Measurements from ENCODE around the gene MICAL3.
"Not testable (repeated sequence)": the region's sequence is repeated elsewhere in the genome, so short reads cannot be mapped to it uniquely, and the experiment has no call there.

The MICAL3 gene, protein sequence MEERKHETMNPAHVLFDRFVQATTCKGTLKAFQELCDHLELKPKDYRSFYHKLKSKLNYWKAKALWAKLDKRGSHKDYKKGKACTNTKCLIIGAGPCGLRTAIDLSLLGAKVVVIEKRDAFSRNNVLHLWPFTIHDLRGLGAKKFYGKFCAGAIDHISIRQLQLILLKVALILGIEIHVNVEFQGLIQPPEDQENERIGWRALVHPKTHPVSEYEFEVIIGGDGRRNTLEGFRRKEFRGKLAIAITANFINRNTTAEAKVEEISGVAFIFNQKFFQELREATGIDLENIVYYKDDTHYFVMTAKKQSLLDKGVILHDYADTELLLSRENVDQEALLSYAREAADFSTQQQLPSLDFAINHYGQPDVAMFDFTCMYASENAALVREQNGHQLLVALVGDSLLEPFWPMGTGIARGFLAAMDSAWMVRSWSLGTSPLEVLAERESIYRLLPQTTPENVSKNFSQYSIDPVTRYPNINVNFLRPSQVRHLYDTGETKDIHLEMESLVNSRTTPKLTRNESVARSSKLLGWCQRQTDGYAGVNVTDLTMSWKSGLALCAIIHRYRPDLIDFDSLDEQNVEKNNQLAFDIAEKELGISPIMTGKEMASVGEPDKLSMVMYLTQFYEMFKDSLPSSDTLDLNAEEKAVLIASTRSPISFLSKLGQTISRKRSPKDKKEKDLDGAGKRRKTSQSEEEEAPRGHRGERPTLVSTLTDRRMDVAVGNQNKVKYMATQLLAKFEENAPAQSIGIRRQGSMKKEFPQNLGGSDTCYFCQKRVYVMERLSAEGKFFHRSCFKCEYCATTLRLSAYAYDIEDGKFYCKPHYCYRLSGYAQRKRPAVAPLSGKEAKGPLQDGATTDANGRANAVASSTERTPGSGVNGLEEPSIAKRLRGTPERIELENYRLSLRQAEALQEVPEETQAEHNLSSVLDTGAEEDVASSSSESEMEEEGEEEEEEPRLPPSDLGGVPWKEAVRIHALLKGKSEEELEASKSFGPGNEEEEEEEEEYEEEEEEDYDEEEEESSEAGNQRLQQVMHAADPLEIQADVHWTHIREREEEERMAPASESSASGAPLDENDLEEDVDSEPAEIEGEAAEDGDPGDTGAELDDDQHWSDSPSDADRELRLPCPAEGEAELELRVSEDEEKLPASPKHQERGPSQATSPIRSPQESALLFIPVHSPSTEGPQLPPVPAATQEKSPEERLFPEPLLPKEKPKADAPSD (N-terminal part only)

DNA sequence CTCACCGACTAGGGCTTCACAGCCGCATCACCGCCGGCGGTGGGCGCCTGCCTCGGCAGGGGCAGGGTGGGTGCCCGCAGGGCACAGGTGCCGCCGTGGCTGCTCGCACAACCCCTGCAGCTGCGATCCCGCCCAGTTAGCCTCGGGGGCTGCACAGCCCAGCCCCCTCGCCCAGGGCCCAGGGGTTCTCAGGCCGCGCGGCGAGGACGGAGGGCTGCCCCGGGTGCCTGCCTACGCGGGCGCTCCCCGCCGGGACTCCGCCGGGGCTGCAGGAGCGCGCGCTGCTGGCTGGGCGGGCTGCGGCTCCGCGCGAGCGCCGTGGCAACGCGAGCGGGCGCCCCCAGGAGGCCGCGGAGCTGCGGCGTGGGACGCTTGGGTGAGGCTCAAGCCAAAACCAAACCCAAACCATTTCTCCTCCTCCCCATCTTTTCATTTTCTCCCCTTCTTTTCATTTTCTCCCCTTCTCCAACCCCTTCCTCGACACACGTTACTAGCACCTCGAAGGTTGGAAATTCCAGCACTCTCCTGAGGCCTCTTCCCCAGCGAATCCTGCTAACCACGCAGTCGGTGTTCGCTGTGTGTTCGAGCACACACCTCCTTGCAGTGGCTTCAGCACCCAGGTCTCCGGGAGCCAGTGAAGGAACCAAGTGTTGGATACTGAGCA, at the start of gene MICAL3:
MICAL3 (minus strand) TSS at position 286 of the 664 bp plus-strand sequence. CDS start 117,749 bp downstream, outside the sequence.
- Histone ChIP-seq H3K27ac (ENCODE audit: low read depth, low read length) (peak within 1 kb of the TSS; percentile 60), H3K9ac (ENCODE audit: low read length in 5 of 5) (peak within 1 kb of the TSS; percentile 26 to 66 (median 51)), H3K4me1 (ENCODE audit: control insufficient read depth in 5 of 5, insufficient read depth in 5 of 5, low read length in 5 of 5) (peaks cover 6 to 24% (median 23%) of the 10 kb centered on the region in 5 donors), H3K36me3 (ENCODE audit: control insufficient read depth in 5 of 5, insufficient read depth in 5 of 5, low read length in 5 of 5) (no peaks in the 10 kb centered on the region), H3K9me3 (ENCODE audit: control insufficient read depth in 5 of 5, low read length in 5 of 5) (no peaks in the 10 kb centered on the region), H3K27me3 (ENCODE audit: control insufficient read depth in 5 of 5, insufficient read depth in 4 of 5, low read length in 5 of 5) (no peaks in the 10 kb centered on the region), H3K4me3 (ENCODE audit: low read depth in 1 of 5, low read length in 5 of 5) (peak within 1 kb of the TSS; percentile 70 to 84 (median 82))

- not testable (repeated sequence) for H3K27ac ChIP-seq (ENCODE audit: low read depth, low read length); H3K9me3 ChIP-seq (ENCODE audit: control insufficient read depth in 5 of 5, low read length in 5 of 5); H3K9ac ChIP-seq (ENCODE audit: low read length in 5 of 5); H3K27me3 ChIP-seq (ENCODE audit: control insufficient read depth in 5 of 5, insufficient read depth in 4 of 5, low read length in 5 of 5); H3K36me3 ChIP-seq (ENCODE audit: control insufficient read depth in 5 of 5, insufficient read depth in 5 of 5, low read length in 5 of 5); H3K4me3 ChIP-seq (ENCODE audit: low read depth in 1 of 5, low read length in 5 of 5)
- H3K4me1 ChIP-seq (ENCODE audit: control insufficient read depth in 5 of 5, insufficient read depth in 5 of 5, low read length in 5 of 5): peaks cover 9 to 40% (median 34%) of the 10 kb centered on the region in 5 donors
Observed at GRCh38 chr22:18073927-18074326, 49.6 kb upstream of the MICAL3 start.

- Histone ChIP-seq H3K9me3 (ENCODE audit: control insufficient read depth in 5 of 5, low read length in 5 of 5) (no peaks in the 10 kb centered on the region), H3K9ac (ENCODE audit: low read length in 5 of 5) (no peak overlapping the region), H3K4me3 (ENCODE audit: low read depth in 1 of 5, low read length in 5 of 5) (no peak overlapping the region), H3K36me3 (ENCODE audit: control insufficient read depth in 5 of 5, insufficient read depth in 5 of 5, low read length in 5 of 5) (no peaks in the 10 kb centered on the region), H3K27me3 (ENCODE audit: control insufficient read depth in 5 of 5, insufficient read depth in 4 of 5, low read length in 5 of 5) (no peaks in the 10 kb centered on the region), H3K4me1 (ENCODE audit: control insufficient read depth in 5 of 5, insufficient read depth in 5 of 5, low read length in 5 of 5) (peaks cover 7 to 40% (median 34%) of the 10 kb centered on the region in 5 donors), H3K27ac (ENCODE audit: low read depth, low read length) (no peak overlapping the region)
Observed at GRCh38 chr22:18073467-18073866, 49.1 kb upstream of the MICAL3 start.

- peaks cover 5 to 43% (median 37%) of the 10 kb centered on the region in 5 donors for H3K4me1 ChIP-seq (ENCODE audit: control insufficient read depth in 5 of 5, insufficient read depth in 5 of 5, low read length in 5 of 5)
- H3K27me3 ChIP-seq (ENCODE audit: control insufficient read depth in 5 of 5, insufficient read depth in 4 of 5, low read length in 5 of 5): no peaks in the 10 kb centered on the region
- no peak overlapping the region for H3K4me3 ChIP-seq (ENCODE audit: low read depth in 1 of 5, low read length in 5 of 5)
- H3K27ac ChIP-seq (ENCODE audit: low read depth, low read length): no peak overlapping the region
- H3K9me3 ChIP-seq (ENCODE audit: control insufficient read depth in 5 of 5, low read length in 5 of 5): no peaks in the 10 kb centered on the region
- H3K9ac ChIP-seq (ENCODE audit: low read length in 5 of 5): no peak overlapping the region
- no peaks in the 10 kb centered on the region for H3K36me3 ChIP-seq (ENCODE audit: control insufficient read depth in 5 of 5, insufficient read depth in 5 of 5, low read length in 5 of 5)
Observed at GRCh38 chr22:18071968-18072310, 47.6 kb upstream of the MICAL3 start.

DNA sequence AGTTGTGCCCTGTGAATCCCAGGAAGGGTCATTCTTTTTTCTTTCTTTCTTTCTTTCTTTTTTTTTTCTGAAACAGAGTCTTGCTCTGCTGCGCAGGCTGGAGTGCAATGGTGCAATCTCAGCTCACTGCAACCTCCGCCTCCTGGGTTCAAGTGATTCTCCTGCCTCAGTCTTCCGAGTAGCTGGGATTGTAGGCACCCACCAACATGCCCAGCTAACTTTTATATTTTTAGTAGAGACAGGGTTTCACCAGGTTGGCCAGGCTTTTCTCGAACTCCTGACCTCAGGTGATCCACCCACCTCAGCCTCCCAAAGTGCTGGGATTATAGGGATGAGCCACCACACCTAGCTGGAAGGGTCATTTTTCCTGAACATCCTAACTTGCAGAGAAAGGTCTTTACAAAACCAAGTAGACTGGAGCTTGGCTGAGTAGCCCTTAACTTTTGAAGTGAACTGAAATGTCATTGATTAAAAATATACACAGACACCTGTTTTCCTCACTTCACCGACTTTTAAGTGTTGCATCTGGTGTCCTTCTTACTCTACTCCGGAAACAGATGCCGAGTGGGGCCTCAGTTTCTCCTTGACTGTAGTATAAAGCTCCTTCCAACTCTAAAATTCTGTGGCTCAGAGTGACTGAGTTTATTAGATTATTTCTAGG, 47.1 kb upstream of the MICAL3 start:
- not testable (repeated sequence) for H3K4me3 ChIP-seq (ENCODE audit: low read depth in 1 of 5, low read length in 5 of 5); H3K36me3 ChIP-seq (ENCODE audit: control insufficient read depth in 5 of 5, insufficient read depth in 5 of 5, low read length in 5 of 5); H3K9ac ChIP-seq (ENCODE audit: low read length in 5 of 5); H3K9me3 ChIP-seq (ENCODE audit: control insufficient read depth in 5 of 5, low read length in 5 of 5); H3K27me3 ChIP-seq (ENCODE audit: control insufficient read depth in 5 of 5, insufficient read depth in 4 of 5, low read length in 5 of 5); H3K27ac ChIP-seq (ENCODE audit: low read depth, low read length)
- H3K4me1 ChIP-seq (ENCODE audit: control insufficient read depth in 5 of 5, insufficient read depth in 5 of 5, low read length in 5 of 5): peaks cover 4 to 38% (median 32%) of the 10 kb centered on the region in 5 donors

DNA sequence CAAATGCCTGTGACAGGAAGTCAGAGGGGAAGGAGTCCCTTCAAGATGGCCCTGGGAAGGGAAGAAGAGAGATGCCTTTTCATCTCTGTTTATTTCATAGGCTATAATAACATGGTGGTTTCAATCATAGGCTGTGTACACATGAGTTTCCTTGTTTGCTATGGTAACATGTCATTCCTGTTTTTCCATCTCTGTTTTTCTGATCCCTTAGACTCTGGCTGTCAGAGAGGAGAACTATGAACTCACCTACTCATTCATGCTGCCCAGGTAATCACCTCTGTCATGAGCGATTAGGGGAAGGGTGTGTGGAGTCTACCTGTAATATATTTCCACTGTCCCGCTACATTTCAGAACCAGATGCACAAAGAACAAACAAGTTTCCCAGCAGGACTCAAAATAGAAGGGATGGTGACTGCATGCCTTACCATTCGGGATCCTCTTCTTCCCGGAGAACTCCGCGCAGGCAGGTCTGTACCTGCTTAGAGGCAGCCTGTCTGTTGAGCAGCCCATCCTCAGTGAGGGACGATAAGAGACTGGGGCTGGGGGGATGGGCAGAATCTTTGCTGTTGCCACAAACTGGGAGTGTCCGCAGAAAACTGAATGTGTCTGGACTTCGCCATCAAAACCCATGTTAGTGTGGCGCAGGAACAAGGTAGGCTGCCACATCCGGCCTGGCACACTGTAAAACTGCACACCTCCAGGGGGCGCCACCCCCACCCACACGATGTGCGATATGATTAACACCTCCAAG, 46.4 kb upstream of the MICAL3 start:
- Histone ChIP-seq H3K36me3 (ENCODE audit: control insufficient read depth in 5 of 5, insufficient read depth in 5 of 5, low read length in 5 of 5) (no peaks in the 10 kb centered on the region), H3K9ac (ENCODE audit: low read length in 5 of 5) (no peak overlapping the region), H3K27ac (ENCODE audit: low read depth, low read length) (no peak overlapping the region), H3K27me3 (ENCODE audit: control insufficient read depth in 5 of 5, insufficient read depth in 4 of 5, low read length in 5 of 5) (no peaks in the 10 kb centered on the region), H3K4me3 (ENCODE audit: low read depth in 1 of 5, low read length in 5 of 5) (no peak overlapping the region), H3K4me1 (ENCODE audit: control insufficient read depth in 5 of 5, insufficient read depth in 5 of 5, low read length in 5 of 5) (peaks cover 0 to 33% (median 27%) of the 10 kb centered on the region in 5 donors), H3K9me3 (ENCODE audit: control insufficient read depth in 5 of 5, low read length in 5 of 5) (no peaks in the 10 kb centered on the region)

GRCh38 chr22:18070041-18070440, 45.7 kb upstream of the MICAL3 start:
- Histone ChIP-seq H3K27me3 (ENCODE audit: control insufficient read depth in 5 of 5, insufficient read depth in 4 of 5, low read length in 5 of 5) (peaks cover 0 to 1% (median 0%) of the 10 kb centered on the region in 5 donors), H3K27ac (ENCODE audit: low read depth, low read length) (no peak overlapping the region), H3K9ac (ENCODE audit: low read length in 5 of 5) (no peak overlapping the region), H3K4me3 (ENCODE audit: low read depth in 1 of 5, low read length in 5 of 5) (no peak overlapping the region), H3K9me3 (ENCODE audit: control insufficient read depth in 5 of 5, low read length in 5 of 5) (no peaks in the 10 kb centered on the region), H3K36me3 (ENCODE audit: control insufficient read depth in 5 of 5, insufficient read depth in 5 of 5, low read length in 5 of 5) (no peaks in the 10 kb centered on the region), H3K4me1 (ENCODE audit: control insufficient read depth in 5 of 5, insufficient read depth in 5 of 5, low read length in 5 of 5) (peaks cover 0 to 26% (median 24%) of the 10 kb centered on the region in 5 donors)

GRCh38 chr22:18069041-18069440, 44.7 kb upstream of the MICAL3 start:
- no peaks in the 10 kb centered on the region for H3K9me3 ChIP-seq (ENCODE audit: control insufficient read depth in 5 of 5, low read length in 5 of 5)
- H3K36me3 ChIP-seq (ENCODE audit: control insufficient read depth in 5 of 5, insufficient read depth in 5 of 5, low read length in 5 of 5): no peaks in the 10 kb centered on the region
- peaks cover 0 to 26% (median 24%) of the 10 kb centered on the region in 5 donors for H3K4me1 ChIP-seq (ENCODE audit: control insufficient read depth in 5 of 5, insufficient read depth in 5 of 5, low read length in 5 of 5)
- H3K27ac ChIP-seq (ENCODE audit: low read depth, low read length): no peak overlapping the region
- peak overlapping the region in 1 of 5 donors; percentile 52 for H3K9ac ChIP-seq (ENCODE audit: low read length in 5 of 5)
- H3K4me3 ChIP-seq (ENCODE audit: low read depth in 1 of 5, low read length in 5 of 5): no peak overlapping the region
- H3K27me3 ChIP-seq (ENCODE audit: control insufficient read depth in 5 of 5, insufficient read depth in 4 of 5, low read length in 5 of 5): peaks cover 0 to 2% (median 0%) of the 10 kb centered on the region in 5 donors
